Spleen (tissue), 7 donors: Measurements from ENCODE around the gene GSTK1.

Experiments used
- CTCF ChIP-seq, 11 experiments: fragments of 200-600 bp in 7 of 11; fragments of 450-650 bp in 4 of 11; sonication (generic) in 4 of 11; IDR thresholded peaks in 8 of 11; conservative IDR thresholded peaks in 3 of 11; 1 replicate in 7 of 11; 2 replicates in 4 of 11; pipeline versions ENCODE4 v1.4.0 to v1.8.0; 2016 to 2021; ENCODE audit warnings: antibody characterized with exemption in 11 of 11, inconsistent platforms in 4 of 11, mild to moderate bottlenecking in 1 of 11
- POLR2A ChIP-seq, 3 donors: fragments of 450-650 bp; IDR thresholded peaks; one replicate each; pipeline ENCODE4 v1.5.1; 2017; ENCODE audit warnings: antibody characterized with exemption in 3 of 3, mild to moderate bottlenecking in 1 of 3
- POLR2AphosphoS5 ChIP-seq, 3 donors: sonication (generic); formaldehyde crosslinking; IDR thresholded peaks; one replicate each; pipeline ENCODE4 v1.5.1; 2017; ENCODE audit warnings: antibody characterized with exemption in 3 of 3
- donor health status: DM: no; HTN: no; CAD: no; lungs with moderate emphysema.
- donor health status: DM: no; HTN: no; CAD: no.
- donor health status: DM: no; HTN: no; CAD: no.

- no peak for TF ChIP-seq CTCF (IDR thresholded peaks at IDR 0.05 in 8 of 11, conservative IDR thresholded peaks at IDR 0.05 in 3 of 11)
- TF ChIP-seq POLR2A (IDR thresholded peaks at IDR 0.05), result no peak
- no peak for TF ChIP-seq POLR2AphosphoS5 (IDR thresholded peaks at IDR 0.05)
Observed at GRCh38 chr7:143287339-143287934, 24.2 kb downstream of the GSTK1 start.
